Stomach smooth muscle (tissue), 2 donors: ENCODE measurements around the gene NALF2.

Experiments used
- H3K27ac ChIP-seq: one replicate; pipeline ENCODE4 v1.7.0; 2013; ENCODE audit warnings: mild to moderate bottlenecking, low read length, inconsistent platforms
- H3K27me3 ChIP-seq, 2 donors: one replicate each; pipeline ENCODE4 v1.7.0; 2013; ENCODE audit warnings: low read length in 2 of 2; ENCODE audit not compliant: insufficient read depth in 2 of 2, control insufficient read depth in 1 of 2
- H3K36me3 ChIP-seq, 2 donors: one replicate each; pipeline ENCODE4 v1.7.0; 2013; ENCODE audit warnings: low read length in 2 of 2; ENCODE audit not compliant: control insufficient read depth in 2 of 2, insufficient read depth in 2 of 2
- H3K4me1 ChIP-seq: one replicate; pipeline ENCODE4 v1.7.0; 2013; ENCODE audit warnings: low read length; ENCODE audit not compliant: control insufficient read depth, insufficient read depth
- H3K4me3 ChIP-seq, 2 donors: one replicate each; pipeline ENCODE4 v1.7.0; 2013; ENCODE audit warnings: low read length in 2 of 2
- H3K9ac ChIP-seq, 2 donors: one replicate each; pipeline ENCODE4 v1.7.0; 2013; ENCODE audit warnings: low read length in 2 of 2, mild to moderate bottlenecking in 1 of 2
- H3K9me3 ChIP-seq, 2 donors: one replicate each; pipeline ENCODE4 v1.7.0; 2013; ENCODE audit warnings: low read length in 2 of 2; ENCODE audit not compliant: control insufficient read depth in 2 of 2
- donor health status: healthy.
- donor health status: Pancreatic carcinoma.

Gene NALF2

DNA sequence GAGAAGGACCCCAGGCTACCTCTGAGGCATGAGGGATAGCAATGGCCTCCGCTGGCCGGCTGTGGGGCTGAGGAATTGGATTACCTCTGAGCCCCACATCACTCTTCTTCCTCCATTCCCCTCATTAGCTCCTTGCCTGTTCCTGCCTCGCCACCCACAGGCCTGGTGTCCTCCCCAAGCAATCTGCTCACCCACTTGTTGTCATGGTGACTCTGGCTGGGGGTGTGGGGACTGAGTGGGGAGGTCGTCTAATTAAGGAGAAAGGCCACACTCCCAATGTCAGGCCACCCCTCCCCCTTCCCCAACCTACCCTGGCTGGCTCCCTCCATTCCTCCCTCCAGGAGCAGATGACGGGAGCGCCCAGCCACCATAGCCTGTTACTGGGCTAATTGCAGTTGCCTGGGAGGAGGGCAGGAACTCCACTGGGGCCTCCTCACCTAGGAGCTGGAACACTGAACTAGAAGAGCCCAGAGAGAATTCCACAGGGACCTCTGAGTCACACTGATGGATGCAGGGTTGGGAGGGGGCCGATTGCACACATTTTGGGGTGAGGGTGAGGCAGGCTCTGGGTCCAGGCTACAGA, 20.7 kb downstream of the NALF2 start:
- no peaks in the 10 kb centered on the region for H3K36me3 ChIP-seq
- no peaks in the 10 kb centered on the region for H3K4me1 ChIP-seq
- no peak overlapping the region for H3K9ac ChIP-seq
- peaks cover 0 to 40% of the 10 kb centered on the region in 2 donors for H3K27me3 ChIP-seq
- H3K4me3 ChIP-seq = no peak overlapping the region
- no peak overlapping the region for H3K27ac ChIP-seq
- peaks cover 0 to 2% of the 10 kb centered on the region in 2 donors for H3K9me3 ChIP-seq

DNA sequence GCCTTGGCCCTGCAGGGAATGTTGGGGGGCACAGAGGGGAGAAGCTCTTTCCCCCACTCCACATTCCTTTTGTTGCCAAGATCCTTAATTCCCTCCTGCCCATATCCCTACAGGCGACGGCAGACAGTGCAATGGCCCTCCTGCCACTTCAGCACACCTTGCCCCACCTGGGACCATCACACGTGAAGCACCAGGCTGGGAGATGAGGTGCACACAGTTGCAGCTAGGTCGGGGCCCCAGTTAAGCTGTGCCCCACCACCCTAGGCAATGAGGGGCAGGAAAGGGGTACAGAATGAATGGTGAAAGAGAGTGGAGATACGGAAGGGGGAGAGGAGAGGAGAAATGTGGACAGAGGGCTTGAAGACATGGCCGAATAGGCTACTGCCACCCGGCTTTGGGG, 26.2 kb downstream of the NALF2 start:
- peaks cover 0 to 31% of the 10 kb centered on the region in 2 donors for H3K27me3 ChIP-seq
- no peak overlapping the region for H3K27ac ChIP-seq

GRCh38 chrX:69531031-69531755, 27.1 kb downstream of the NALF2 start:
- H3K9me3 ChIP-seq = no peaks in the 10 kb centered on the region
- no peak overlapping the region for H3K9ac ChIP-seq
- peaks cover 0 to 36% of the 10 kb centered on the region in 2 donors for H3K27me3 ChIP-seq
- H3K4me3 ChIP-seq = no peak overlapping the region
- no peaks in the 10 kb centered on the region for H3K4me1 ChIP-seq
- no peak overlapping the region for H3K27ac ChIP-seq
- H3K36me3 ChIP-seq = no peaks in the 10 kb centered on the region

More for the DNA sequence above, 26.2 kb downstream of the NALF2 start:
- no peaks in the 10 kb centered on the region for H3K4me1 ChIP-seq
- H3K36me3 ChIP-seq = no peaks in the 10 kb centered on the region
- no peak overlapping the region for H3K9ac ChIP-seq
- no peaks in the 10 kb centered on the region for H3K9me3 ChIP-seq
- no peak overlapping the region for H3K4me3 ChIP-seq

GRCh38 chrX:69535661-69536060, 31.5 kb downstream of the NALF2 start:
- Histone ChIP-seq H3K27me3 (peaks cover 0 to 26% of the 10 kb centered on the region in 2 donors), H3K9me3 (no peaks in the 10 kb centered on the region), H3K4me1 (no peaks in the 10 kb centered on the region), H3K9ac (no peak overlapping the region), H3K36me3 (no peaks in the 10 kb centered on the region), H3K27ac (no peak overlapping the region), H3K4me3 (no peak overlapping the region)

- Histone ChIP-seq H3K4me3 (peak overlapping the region; percentile 53 to 68), H3K36me3 (no peaks in the 10 kb centered on the region), H3K4me1 (no peaks in the 10 kb centered on the region), H3K27ac (no peak overlapping the region), H3K27me3 (peaks cover 0 to 22% of the 10 kb centered on the region in 2 donors), H3K9ac (peak overlapping the region in 1 of 2 donors; percentile 60), H3K9me3 (no peaks in the 10 kb centered on the region)
Measured at GRCh38 chrX:69538321-69538876, 34.3 kb downstream of the NALF2 start.

- Histone ChIP-seq H3K9me3 (no peaks in the 10 kb centered on the region), H3K4me3 (no peak overlapping the region), H3K27me3 (peaks cover 0 to 28% of the 10 kb centered on the region in 2 donors), H3K36me3 (no peaks in the 10 kb centered on the region), H3K27ac (no peak overlapping the region), H3K4me1 (no peaks in the 10 kb centered on the region), H3K9ac (no peak overlapping the region)
Measured at GRCh38 chrX:69539437-69539836, 35.3 kb downstream of the NALF2 start.

DNA sequence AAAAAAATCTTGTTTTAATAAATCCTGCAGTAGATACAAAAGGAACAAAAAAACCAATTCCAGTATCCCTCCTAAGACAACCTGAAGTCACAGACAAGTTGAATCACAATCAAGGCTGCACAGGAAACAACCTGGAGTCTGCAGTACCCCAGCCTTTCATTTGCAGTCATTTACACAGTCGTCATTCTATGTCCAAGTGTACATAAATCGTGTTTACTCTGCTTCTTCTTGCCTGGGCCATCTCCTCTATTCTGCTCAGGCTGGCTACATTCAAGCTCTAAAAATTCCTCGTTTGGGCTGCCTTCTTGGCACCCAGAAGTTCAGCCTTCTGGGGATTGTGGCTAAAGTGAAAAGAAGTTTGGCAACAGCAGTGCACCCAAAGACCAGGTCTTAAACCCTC, 37.8 kb downstream of the NALF2 start:
- no peak overlapping the region for H3K4me3 ChIP-seq

DNA sequence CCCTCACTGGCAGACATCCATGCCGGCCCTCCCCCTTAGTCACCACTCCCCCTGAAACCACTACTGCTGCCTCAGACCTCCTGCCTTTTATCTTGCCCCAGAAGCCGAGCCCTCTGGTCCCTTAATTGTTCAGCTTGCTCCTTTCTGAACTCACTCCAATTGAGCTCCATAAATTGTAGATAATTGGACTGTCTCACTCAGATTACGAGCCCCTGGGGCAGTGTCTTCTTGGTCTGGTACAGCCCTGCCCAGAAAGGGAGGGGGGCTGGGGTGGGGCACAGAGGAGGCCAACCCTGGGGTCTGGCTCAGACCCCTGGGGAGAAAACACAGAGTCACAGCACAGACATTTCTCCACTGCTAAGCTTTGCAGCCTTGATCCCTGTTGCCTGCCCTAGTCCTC, 39.4 kb downstream of the NALF2 start:
- Histone ChIP-seq H3K27ac (no peak overlapping the region), H3K9me3 (no peaks in the 10 kb centered on the region), H3K4me1 (no peaks in the 10 kb centered on the region), H3K9ac (no peak overlapping the region), H3K4me3 (no peak overlapping the region), H3K27me3 (peaks cover 0 to 28% of the 10 kb centered on the region in 2 donors), H3K36me3 (no peaks in the 10 kb centered on the region)

More for the DNA sequence above, 37.8 kb downstream of the NALF2 start:
- no peaks in the 10 kb centered on the region for H3K36me3 ChIP-seq
- no peak overlapping the region for H3K27ac ChIP-seq
- peaks cover 0 to 29% of the 10 kb centered on the region in 2 donors for H3K27me3 ChIP-seq
- H3K4me1 ChIP-seq = no peaks in the 10 kb centered on the region
- H3K9me3 ChIP-seq = no peaks in the 10 kb centered on the region
- H3K9ac ChIP-seq = no peak overlapping the region

- H3K36me3 ChIP-seq = no peaks in the 10 kb centered on the region
- no peaks in the 10 kb centered on the region for H3K4me1 ChIP-seq
- no peak overlapping the region for H3K27ac ChIP-seq
- H3K27me3 ChIP-seq = peaks cover 0 to 31% of the 10 kb centered on the region in 2 donors
- H3K9ac ChIP-seq = no peak overlapping the region
- H3K9me3 ChIP-seq = no peaks in the 10 kb centered on the region
- H3K4me3 ChIP-seq = no peak overlapping the region
Measured at GRCh38 chrX:69546417-69546816, 42.3 kb downstream of the NALF2 start.

DNA sequence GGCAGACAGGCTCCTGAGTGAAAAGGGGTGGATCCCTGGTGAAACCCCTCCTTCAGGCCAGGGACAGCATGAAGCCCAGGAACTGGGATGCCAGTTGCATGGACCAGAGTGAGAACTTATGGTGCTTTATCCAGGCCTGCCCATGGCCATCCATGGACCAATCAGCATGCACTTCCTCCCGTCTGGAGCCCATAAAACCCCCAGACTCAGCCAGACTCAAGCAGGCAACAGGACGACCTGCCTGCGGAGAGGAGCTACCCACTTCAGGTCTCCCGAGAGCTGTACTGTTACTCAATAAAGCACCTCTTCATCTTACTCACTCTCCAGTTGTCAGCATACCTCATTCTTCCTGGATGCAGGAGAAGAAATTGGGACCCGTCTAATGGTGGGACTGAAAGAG, 42.9 kb downstream of the NALF2 start:
- Histone ChIP-seq H3K4me1 (no peaks in the 10 kb centered on the region), H3K27me3 (peaks cover 0 to 31% of the 10 kb centered on the region in 2 donors), H3K27ac (no peak overlapping the region), H3K9ac (no peak overlapping the region), H3K9me3 (no peaks in the 10 kb centered on the region), H3K4me3 (no peak overlapping the region), H3K36me3 (no peaks in the 10 kb centered on the region)
